ENCODE measurements around the gene TASL.

The TASL gene

DNA sequence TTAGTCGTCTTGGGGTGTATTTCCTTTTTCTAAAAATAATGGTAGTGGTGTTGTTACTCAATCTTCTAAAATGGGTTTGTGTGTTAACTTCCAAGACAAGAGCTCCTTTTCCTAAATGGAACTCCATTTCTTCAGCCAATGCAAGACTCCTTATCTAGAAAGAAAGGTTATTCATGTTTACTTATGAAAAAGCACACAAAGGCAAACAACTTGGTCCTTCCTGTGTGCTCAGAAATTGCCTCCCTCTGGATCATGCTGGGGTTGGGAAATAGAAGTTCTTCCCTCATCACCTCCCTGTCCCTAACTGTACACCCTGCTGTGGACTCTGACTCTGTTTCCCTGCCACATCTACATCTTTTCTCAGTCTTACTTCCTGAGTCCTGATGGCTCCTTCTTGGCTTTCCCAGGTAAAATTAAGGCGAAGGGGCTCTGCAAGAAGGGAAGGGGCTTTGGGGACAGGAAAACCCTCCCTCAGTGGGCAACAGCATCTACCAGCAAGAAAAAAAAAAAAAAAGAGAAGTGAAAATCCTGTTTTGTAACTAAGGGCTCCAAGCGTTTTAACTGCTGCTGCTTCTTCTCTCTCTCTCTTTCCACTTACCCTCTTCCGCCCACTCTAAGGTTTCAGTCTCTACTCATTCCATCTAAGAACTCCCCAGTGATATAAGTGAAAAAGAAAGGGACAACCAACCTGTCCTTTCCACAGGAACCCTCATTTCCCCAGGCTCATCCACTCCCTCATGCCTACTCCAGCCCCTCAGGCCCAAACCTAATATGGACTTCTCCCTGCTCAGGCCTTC, 19.8 kb upstream of the TASL start:
- DNase-seq (no peak), ATAC-seq (ENCODE audit: insufficient read depth, low read depth) (no peak)
- Histone ChIP-seq H2AFZ (ENCODE audit: low read depth, low read length) (no peak overlapping the region), H3K9me3 (ENCODE audit: insufficient read depth, low read length, severe bottlenecking) (no peaks in the 10 kb centered on the region), H3K27ac (ENCODE audit: low read length) (no peak overlapping the region), H3K9ac (ENCODE audit: low read depth, low read length) (no peak overlapping the region), H3K4me2 (ENCODE audit: insufficient read depth, low read length) (peak overlapping the region; percentile 22; the same call in 1 of the 2 replicates), H3K27me3 (ENCODE audit: insufficient read depth, low read length, poor library complexity) (no peaks in the 10 kb centered on the region), H4K20me1 (ENCODE audit: insufficient read depth, low read length) (no peaks in the 10 kb centered on the region), H3K4me3 (ENCODE audit: low read depth in 1 of 2, low read length in 2 of 2) (no peak overlapping the region), H3K4me1 (ENCODE audit: insufficient read depth, low read length) (peaks cover 13% of the 10 kb centered on the region), H3K79me2 (ENCODE audit: insufficient read depth, low read length) (no peaks in the 10 kb centered on the region), H3K36me3 (ENCODE audit: insufficient read depth, low read length) (no peaks in the 10 kb centered on the region)
- no peak for TF ChIP-seq CTCF (IDR thresholded peaks at IDR 0.05; ENCODE audit: borderline replicate concordance, extremely low read depth, low read length, poor library complexity, severe bottlenecking)
- no peak for TF ChIP-seq EZH2 (IDR thresholded peaks at IDR 0.05; ENCODE audit: borderline replicate concordance, low read depth, low read length, severe bottlenecking)

- ATAC-seq (ENCODE audit: insufficient read depth, low read depth) (no peak), DNase-seq (no peak)
- Histone ChIP-seq H3K27ac (ENCODE audit: low read length) (no peak overlapping the region), H3K9ac (ENCODE audit: low read depth, low read length) (no peak overlapping the region), H3K36me3 (ENCODE audit: insufficient read depth, low read length) (no peaks in the 10 kb centered on the region), H3K79me2 (ENCODE audit: insufficient read depth, low read length) (no peaks in the 10 kb centered on the region), H3K4me3 (ENCODE audit: low read depth in 1 of 2, low read length in 2 of 2) (no peak overlapping the region), H3K9me3 (ENCODE audit: insufficient read depth, low read length, severe bottlenecking) (no peaks in the 10 kb centered on the region), H2AFZ (ENCODE audit: low read depth, low read length) (no peak overlapping the region), H3K4me1 (ENCODE audit: insufficient read depth, low read length) (peaks cover 13% of the 10 kb centered on the region), H3K4me2 (ENCODE audit: insufficient read depth, low read length) (no peak overlapping the region), H4K20me1 (ENCODE audit: insufficient read depth, low read length) (no peaks in the 10 kb centered on the region), H3K27me3 (ENCODE audit: insufficient read depth, low read length, poor library complexity) (no peaks in the 10 kb centered on the region)
- no peak for TF ChIP-seq EZH2 (IDR thresholded peaks at IDR 0.05; ENCODE audit: borderline replicate concordance, low read depth, low read length, severe bottlenecking)
- TF ChIP-seq CTCF (IDR thresholded peaks at IDR 0.05; ENCODE audit: borderline replicate concordance, extremely low read depth, low read length, poor library complexity, severe bottlenecking): no peak
These were observed 16.1 kb upstream of the TASL start for GRCh38 chrX:30593440-30594200.

- ATAC-seq (ENCODE audit: insufficient read depth, low read depth): no peak
- no peak overlapping the region for H3K9ac ChIP-seq (ENCODE audit: low read depth, low read length)
- H3K4me1 ChIP-seq (ENCODE audit: insufficient read depth, low read length): peaks cover 12% of the 10 kb centered on the region
- no peak overlapping the region for H2AFZ ChIP-seq (ENCODE audit: low read depth, low read length)
- no peaks in the 10 kb centered on the region for H3K27me3 ChIP-seq (ENCODE audit: insufficient read depth, low read length, poor library complexity)
- no peaks in the 10 kb centered on the region for H3K9me3 ChIP-seq (ENCODE audit: insufficient read depth, low read length, severe bottlenecking)
- no peaks in the 10 kb centered on the region for H3K79me2 ChIP-seq (ENCODE audit: insufficient read depth, low read length)
- no peaks in the 10 kb centered on the region for H4K20me1 ChIP-seq (ENCODE audit: insufficient read depth, low read length)
- no peak overlapping the region for H3K27ac ChIP-seq (ENCODE audit: low read length)
- H3K36me3 ChIP-seq (ENCODE audit: insufficient read depth, low read length): no peaks in the 10 kb centered on the region
- H3K4me2 ChIP-seq (ENCODE audit: insufficient read depth, low read length): no peak overlapping the region
- no peak for TF ChIP-seq EZH2 (IDR thresholded peaks at IDR 0.05; ENCODE audit: borderline replicate concordance, low read depth, low read length, severe bottlenecking)
- no peak for TF ChIP-seq CTCF (IDR thresholded peaks at IDR 0.05; ENCODE audit: borderline replicate concordance, extremely low read depth, low read length, poor library complexity, severe bottlenecking)
- H3K4me3 ChIP-seq (ENCODE audit: low read depth in 1 of 2, low read length in 2 of 2): no peak overlapping the region
- no peak for DNase-seq
These were observed 15.3 kb upstream of the TASL start for GRCh38 chrX:30592831-30593230.

Data from DND-41 (cell line).